Endothelial cell of umbilical vein (primary cell): ENCODE measurements around the gene OSBP2. TPM values are rescaled to one million over a fixed set of nuclear protein-coding genes. Genes with fewer than 3 reads are reported as not detected.

Source experiments
- BruUV-seq: library from RNA; stranded (reverse); fragments of 400-500 nt; replicated peaks from 2 replicates; lab custom pipeline; 2021; lab: Mats Ljungman, UMichigan
- CTCF ChIA-PET: fragments of 300-600, 350-600 bp; sonication (Branson Sonifier 250); formaldehyde crosslinking; loops from one replicate; lab custom pipeline; 2021; ENCODE audit warnings: antibody characterized with exemption, inconsistent platforms; lab: Charles Lee
- POLR2A ChIA-PET: fragments of 300-600, 350-600 bp; sonication (Branson Sonifier 250); formaldehyde crosslinking; loops from one replicate; lab custom pipeline; 2021; ENCODE audit warnings: antibody characterized with exemption, inconsistent platforms; lab: Charles Lee
- DNase-seq: peaks from one replicate; pipeline ENCODE4 v3.0.0-alpha.2; 2011; ENCODE audit warnings: low read depth, low spot score
- FAIRE-seq: peaks from 2 replicates; lab custom pipeline; 2011; peaks lifted over from hg19 to GRCh38; lab: Jason Lieb, UNC
- H2AFZ ChIP-seq: 2 replicates; pipeline ENCODE4 v1.6.0; 2012; ENCODE audit warnings: low read depth, low read length, control low read depth, inconsistent platforms
- H3K27ac ChIP-seq: 2 replicates; pipeline ENCODE4 v1.5.1; 2011; ENCODE audit warnings: low read depth, mild to moderate bottlenecking, control low read depth, low read length, moderate library complexity; ENCODE audit not compliant: insufficient read depth
- H3K27me3 ChIP-seq, 2 experiments: 2 replicates each; pipeline versions ENCODE4 v1.6.0 to v1.6.1; 2011; ENCODE audit warnings: low read length in 2 of 2, mixed read lengths in 1 of 2; ENCODE audit not compliant: control insufficient read depth in 2 of 2, insufficient read depth in 2 of 2
- H3K36me3 ChIP-seq, 2 experiments: 2 replicates in 1 of 2; 3 replicates in 1 of 2; pipeline ENCODE4 v1.5.1; 2011; ENCODE audit warnings: low read length in 2 of 2, mild to moderate bottlenecking in 1 of 2, moderate library complexity in 1 of 2; ENCODE audit not compliant: control insufficient read depth in 2 of 2, insufficient read depth in 2 of 2; ENCODE audit errors: extremely low read depth in 1 of 2
- H3K4me1 ChIP-seq: 3 replicates; pipeline ENCODE4 v1.5.1; 2011; ENCODE audit warnings: mild to moderate bottlenecking, low read length; ENCODE audit not compliant: control insufficient read depth, insufficient read depth; ENCODE audit errors: extremely low read depth
- H3K4me2 ChIP-seq: 2 replicates; pipeline ENCODE4 v1.6.1; 2011; ENCODE audit warnings: low read length, control low read depth, mixed read lengths; ENCODE audit not compliant: insufficient read depth
- H3K4me3 ChIP-seq, 3 experiments: fragments of 200-600 bp in 1 of 3; sonication (generic), shearing (Covaris generic) in 1 of 3; replicated peaks in 1 of 3; 2 replicates each; pipeline ENCODE4 v1.5.1; 2011 to 2016; ENCODE audit warnings: control low read depth in 3 of 3, low read length in 3 of 3, mild to moderate bottlenecking in 2 of 3, inconsistent platforms in 1 of 3, low read depth in 1 of 3, moderate library complexity in 1 of 3; ENCODE audit not compliant: insufficient read depth in 1 of 3
- H3K79me2 ChIP-seq: 2 replicates; pipeline ENCODE4 v1.6.0; 2012; ENCODE audit warnings: low read length, inconsistent platforms; ENCODE audit not compliant: control insufficient read depth, insufficient read depth
- H3K9ac ChIP-seq: replicated peaks from 2 replicates; pipeline ENCODE3; 2011; ENCODE audit warnings: low read length, control low read depth; ENCODE audit not compliant: insufficient read depth; ENCODE audit errors: extremely low read depth
- H3K9me1 ChIP-seq: replicated peaks from 3 replicates; pipeline ENCODE4 v1.6.0; 2011; ENCODE audit warnings: mild to moderate bottlenecking, low read length; ENCODE audit not compliant: control insufficient read depth, insufficient read depth; ENCODE audit errors: extremely low read depth
- H3K9me3 ChIP-seq: replicated peaks from 2 replicates; pipeline ENCODE4 v1.5.1; 2012; ENCODE audit warnings: low read length, inconsistent platforms; ENCODE audit not compliant: control insufficient read depth, insufficient read depth
- H4K20me1 ChIP-seq: replicated peaks from 2 replicates; pipeline ENCODE3; 2011; ENCODE audit warnings: mild to moderate bottlenecking, low read length; ENCODE audit not compliant: control insufficient read depth, insufficient read depth; ENCODE audit errors: extremely low read depth
- CTCF ChIP-seq, 2 donors: IDR thresholded peaks; 1 replicate in 1 of 2; 2 replicates in 1 of 2; pipeline ENCODE4 v1.5.1; 2011; ENCODE audit warnings: low read length in 2 of 2, mild to moderate bottlenecking in 2 of 2, moderate library complexity in 2 of 2, control low read depth in 1 of 2, inconsistent platforms in 1 of 2, low read depth in 1 of 2; ENCODE audit not compliant: insufficient read depth in 1 of 2; ENCODE audit errors: extremely low read depth in 1 of 2
- EZH2 ChIP-seq: IDR thresholded peaks from 2 replicates; pipeline ENCODE4 v1.6.1; 2012; ENCODE audit warnings: borderline replicate concordance, low read depth, mild to moderate bottlenecking, moderate library complexity, low read length, inconsistent platforms; ENCODE audit not compliant: severe bottlenecking
- FOS ChIP-seq: IDR thresholded peaks from 2 replicates; pipeline ENCODE4 v1.6.1; 2011; ENCODE audit warnings: mild to moderate bottlenecking, low read length, moderate library complexity, borderline replicate concordance; ENCODE audit not compliant: insufficient read depth
- GATA2 ChIP-seq: IDR thresholded peaks from 2 replicates; pipeline ENCODE4 v1.7.0; 2011; ENCODE audit warnings: low read depth, mild to moderate bottlenecking, moderate library complexity, mixed read lengths, low read length; ENCODE audit not compliant: insufficient read length, insufficient read depth
- JUN ChIP-seq: IDR thresholded peaks from 2 replicates; pipeline ENCODE4 v1.6.1; 2011; ENCODE audit warnings: borderline replicate concordance, low read depth; ENCODE audit not compliant: insufficient read length, insufficient read depth
- MAX ChIP-seq: IDR thresholded peaks from 2 replicates; pipeline ENCODE4 v1.6.1; 2011; ENCODE audit not compliant: insufficient read depth, insufficient read length
- MYC ChIP-seq: IDR thresholded peaks from one replicate; pipeline ENCODE4 v1.6.1; 2011; ENCODE audit warnings: mild to moderate bottlenecking, low read depth, low read length
- POLR2A ChIP-seq: IDR thresholded peaks from 2 replicates; pipeline ENCODE4 v1.6.1; 2012; ENCODE audit warnings: low read depth, mild to moderate bottlenecking, control low read depth, low read length
- POLR2AphosphoS5 ChIP-seq: IDR thresholded peaks from 2 replicates; pipeline ENCODE4 v1.6.1; 2012; ENCODE audit warnings: low read depth, mild to moderate bottlenecking, control low read depth, low read length, moderate library complexity; ENCODE audit not compliant: insufficient read depth
- dilution Hi-C: fragments of 300-500 bp; cut with MboI; formaldehyde crosslinking; loops from one replicate; pipeline ENCODE4 v1.15.0; 2019; ENCODE audit warnings: low sequenced_read_pairs; ENCODE audit not compliant: extremely low pct_ligation_motif_present
- intact Hi-C: fragments of 100-400 bp; cut with micrococcal nuclease; formaldehyde crosslinking; loops from one replicate; pipeline ENCODE4 v1.10.0; 2022
- polyA plus RNA-seq, 4 experiments: library from polyadenylated mRNA; depleted of rRNA in 3 of 4; stranded (reverse) in 3 of 4; unstranded in 1 of 4; fragments of >200 nt; gene quantifications; 2 replicates each; pipeline versions ENCODE4 v1.2.1 to v1.2.3, GENCODE V29; 2011 to 2012; ENCODE audit warnings: missing spikeins in 1 of 4
- total RNA-seq: library from RNA; stranded (reverse); gene quantifications from 2 replicates; pipeline ENCODE4 v1.2.3, GENCODE V29; 2021

OSBP2 gene
- total and polyA plus RNA-seq, 2 donors (not counting 3 experiments of a cell fraction or from before 2014, with no cell fraction given), result 4.1 to 7.5 TPM

GRCh38 chr22:30908051-30908461, 213.4 kb downstream of the OSBP2 start:
- CTCF ChIA-PET, result interaction anchor here (1.5 to 6.4 kb wide), 4 partner anchors 12 to 145 kb away, joined by 3 to 37 read pairs (median 4); no protein-coding TSS in a partner anchor
- no TSS peak for BruUV-seq

More at GRCh38 chr22:30908051-30908461, 213.4 kb downstream of the OSBP2 start:
- DNase-seq (no peak), FAIRE-seq (no peak)
- dilution Hi-C loops, result no loop called here
- H3K9me3 ChIP-seq, result no peaks in the 10 kb centered on the region
- H3K9ac ChIP-seq, result no peak overlapping the region
- H3K4me3 ChIP-seq, result no peak overlapping the region
- no peaks in the 10 kb centered on the region for H3K4me1 ChIP-seq
- no peak overlapping the region for H2AFZ ChIP-seq
- H3K27ac ChIP-seq, result no peak overlapping the region
- H3K9me1 ChIP-seq, result no peaks in the 10 kb centered on the region
- H3K36me3 ChIP-seq, result no peaks in the 10 kb centered on the region
- intact Hi-C loops, result no loop called here
- no peak for TF ChIP-seq CTCF (IDR thresholded peaks at IDR 0.05; ENCODE audit: extremely low read depth in 1 of 2, insufficient read depth in 1 of 2, low read depth in 1 of 2, low read length in 2 of 2)
- TF ChIP-seq JUN, result no peak
- no peak for TF ChIP-seq FOS
- TF ChIP-seq POLR2AphosphoS5, result no peak
- no peak for TF ChIP-seq POLR2A
- no peak for TF ChIP-seq MAX
- no peak for TF ChIP-seq EZH2
- no peak for TF ChIP-seq GATA2
- TF ChIP-seq MYC, result no peak
- H3K4me2 ChIP-seq, result no peak overlapping the region
- H3K79me2 ChIP-seq, result no peaks in the 10 kb centered on the region
- no peaks in the 10 kb centered on the region for H3K27me3 ChIP-seq
- H4K20me1 ChIP-seq, result no peaks in the 10 kb centered on the region
- POLR2A ChIA-PET, result no interaction called here
